Measurements from ENCODE around the gene LINGO1. TPM values are rescaled to one million over a fixed set of nuclear protein-coding genes. Genes with fewer than 3 reads are reported as not detected.

LINGO1 gene
- total RNA-seq, 2 experiments from 2014 or later: not detected

- Histone ChIP-seq H3K9me3 (ENCODE audit: low read length) (no peaks in the 10 kb centered on the region), H3K4me2 (ENCODE audit: low read length) (no peak overlapping the region), H3K36me3 (ENCODE audit: insufficient read depth, low read length) (no peaks in the 10 kb centered on the region), H3K4me3 (ENCODE audit: low read depth, low read length, poor library complexity, severe bottlenecking) (no peak overlapping the region), H3K4me1 (ENCODE audit: insufficient read depth, low read length, poor library complexity, severe bottlenecking) (peaks cover 3% of the 10 kb centered on the region), H4K20me1 (ENCODE audit: insufficient read depth, low read length) (no peaks in the 10 kb centered on the region), H2AFZ (ENCODE audit: low read length) (no peak overlapping the region), H3K9me2 (ENCODE audit: insufficient read depth, low read length) (no peaks in the 10 kb centered on the region), H3K79me2 (ENCODE audit: insufficient read depth, low read depth, low read length) (no peaks in the 10 kb centered on the region), H3K27ac (ENCODE audit: low read depth, low read length, poor library complexity, severe bottlenecking) (no peak overlapping the region)
- DNase-seq (ENCODE audit: low spot score): no peak
- intact Hi-C loops (cut with micrococcal nuclease; ENCODE audit: unreplicated experiment): no loop called here
- CTCF ChIA-PET (ENCODE audit: unreplicated experiment): no interaction called here
- POLR2A ChIA-PET: no interaction called here
- TF ChIP-seq EZH2phosphoT487 (IDR thresholded peaks at IDR 0.05; ENCODE audit: borderline replicate concordance, low read depth, low read length) (no peak), CTCF (conservative IDR thresholded peaks at IDR 0.05; ENCODE audit: low read length) (no peak)
- BruUV-seq (replicated peaks): no TSS peak
Measured at GRCh38 chr15:77606142-77607034, 26.3 kb downstream of the LINGO1 start.

DNA sequence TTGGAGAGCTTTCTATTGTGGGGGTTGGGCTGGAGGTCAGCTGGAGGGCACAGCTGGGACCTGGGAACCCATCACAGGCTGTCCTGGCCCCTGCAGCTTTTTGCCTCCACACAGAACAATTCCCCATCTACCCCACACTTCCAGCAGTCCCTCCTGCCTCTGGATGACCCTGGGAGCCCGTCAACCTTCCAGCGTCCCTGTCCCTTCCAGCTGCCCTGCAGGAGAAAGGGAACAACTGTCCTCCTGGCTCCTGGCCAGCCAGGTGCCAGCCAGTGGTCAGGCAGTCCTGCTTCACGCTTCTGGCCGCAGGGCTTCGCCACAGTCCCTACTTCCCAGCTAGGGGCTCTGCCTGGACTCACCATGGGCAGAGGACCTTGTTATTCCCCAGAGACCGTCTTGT, 27.2 kb downstream of the LINGO1 start:
- H3K4me2 ChIP-seq (ENCODE audit: low read length): no peak overlapping the region
- no TSS peak for BruUV-seq (replicated peaks)
- H3K4me3 ChIP-seq (ENCODE audit: low read depth, low read length, poor library complexity, severe bottlenecking): no peak overlapping the region
- H2AFZ ChIP-seq (ENCODE audit: low read length): no peak overlapping the region
- no peaks in the 10 kb centered on the region for H4K20me1 ChIP-seq (ENCODE audit: insufficient read depth, low read length)
- H3K27ac ChIP-seq (ENCODE audit: low read depth, low read length, poor library complexity, severe bottlenecking): no peak overlapping the region
- no peaks in the 10 kb centered on the region for H3K9me2 ChIP-seq (ENCODE audit: insufficient read depth, low read length)
- intact Hi-C loops (cut with micrococcal nuclease; ENCODE audit: unreplicated experiment): no loop called here
- H3K4me1 ChIP-seq (ENCODE audit: insufficient read depth, low read length, poor library complexity, severe bottlenecking): peaks cover 3% of the 10 kb centered on the region
- POLR2A ChIA-PET: no interaction called here
- DNase-seq (ENCODE audit: low spot score): no peak
- CTCF ChIA-PET (ENCODE audit: unreplicated experiment): no interaction called here
- TF ChIP-seq CTCF (conservative IDR thresholded peaks at IDR 0.05; ENCODE audit: low read length) (no peak), EZH2phosphoT487 (IDR thresholded peaks at IDR 0.05; ENCODE audit: borderline replicate concordance, low read depth, low read length) (no peak)
- H3K36me3 ChIP-seq (ENCODE audit: insufficient read depth, low read length): no peaks in the 10 kb centered on the region
- no peaks in the 10 kb centered on the region for H3K9me3 ChIP-seq (ENCODE audit: low read length)
- no peaks in the 10 kb centered on the region for H3K79me2 ChIP-seq (ENCODE audit: insufficient read depth, low read depth, low read length)

- TF ChIP-seq CTCF (conservative IDR thresholded peaks at IDR 0.05; ENCODE audit: low read length) (no peak), EZH2phosphoT487 (IDR thresholded peaks at IDR 0.05; ENCODE audit: borderline replicate concordance, low read depth, low read length) (no peak)
- no peaks in the 10 kb centered on the region for H3K9me2 ChIP-seq (ENCODE audit: insufficient read depth, low read length)
- peak overlapping the region; percentile 32 for H3K4me2 ChIP-seq (ENCODE audit: low read length)
- no peak overlapping the region for H3K27ac ChIP-seq (ENCODE audit: low read depth, low read length, poor library complexity, severe bottlenecking)
- no peaks in the 10 kb centered on the region for H3K79me2 ChIP-seq (ENCODE audit: insufficient read depth, low read depth, low read length)
- CTCF ChIA-PET (ENCODE audit: unreplicated experiment): no interaction called here
- POLR2A ChIA-PET: interaction anchor here (0.7 kb wide), 1 partner anchor 404 kb away, joined by 3 read pairs; no protein-coding TSS in a partner anchor
- H3K4me1 ChIP-seq (ENCODE audit: insufficient read depth, low read length, poor library complexity, severe bottlenecking): peaks cover 4% of the 10 kb centered on the region
- no TSS peak for BruUV-seq (replicated peaks)
- no peak overlapping the region for H3K4me3 ChIP-seq (ENCODE audit: low read depth, low read length, poor library complexity, severe bottlenecking)
- H4K20me1 ChIP-seq (ENCODE audit: insufficient read depth, low read length): no peaks in the 10 kb centered on the region
- H2AFZ ChIP-seq (ENCODE audit: low read length): no peak overlapping the region
- intact Hi-C loops (cut with micrococcal nuclease; ENCODE audit: unreplicated experiment): no loop called here
- no peak for DNase-seq (ENCODE audit: low spot score)
- H3K9me3 ChIP-seq (ENCODE audit: low read length): no peaks in the 10 kb centered on the region
- no peaks in the 10 kb centered on the region for H3K36me3 ChIP-seq (ENCODE audit: insufficient read depth, low read length)
Measured at GRCh38 chr15:77604973-77605372, 27.7 kb downstream of the LINGO1 start.
